Astrocyte (in vitro differentiated cells and primary cell): ENCODE measurements around the gene ULBP3.

Experiments
- CTCF ChIP-seq: IDR thresholded peaks from 2 replicates; pipeline ENCODE4 v1.5.1; 2011; ENCODE audit warnings: low read depth, mild to moderate bottlenecking, inconsistent platforms, low read length, moderate library complexity; ENCODE audit not compliant: insufficient read depth
- EZH2 ChIP-seq: IDR thresholded peaks from 2 replicates; pipeline ENCODE4 v1.6.1; 2012; ENCODE audit warnings: mild to moderate bottlenecking, low read length, inconsistent platforms; ENCODE audit not compliant: insufficient read depth

- TF ChIP-seq CTCF: no peak
- TF ChIP-seq EZH2: no peak
These were observed 43.6 kb downstream of the ULBP3 start, which contains the start of gene RAET1L for GRCh38 chr6:150025201-150025917.
